HEK293 (cell line): ENCODE data around the gene DENND11.

Source experiments
- GLIS1 ChIP-seq: fragments of 450-650 bp; formaldehyde crosslinking; IDR thresholded peaks from 2 replicates; pipeline ENCODE4 v1.5.1; 2016; ENCODE audit warnings: missing biosample characterization, missing genetic modification characterization
- HOXA7 ChIP-seq: sonication (generic); formaldehyde crosslinking; IDR thresholded peaks from 2 replicates; pipeline ENCODE4 v1.8.1; 2022; ENCODE audit warnings: missing genetic modification reagents, borderline replicate concordance
- INSM2 ChIP-seq: fragments of 450-650 bp; formaldehyde crosslinking; IDR thresholded peaks from 2 replicates; pipeline ENCODE4 v1.5.1; 2016; ENCODE audit warnings: missing biosample characterization, missing genetic modification characterization
- KLF1 ChIP-seq: fragments of 450-650 bp; formaldehyde crosslinking; IDR thresholded peaks from 2 replicates; pipeline ENCODE4 v1.5.1; 2016; ENCODE audit warnings: missing biosample characterization, missing genetic modification characterization
- KLF10 ChIP-seq: fragments of 450-650 bp; IDR thresholded peaks from 2 replicates; pipeline ENCODE4 v1.5.1; 2018; ENCODE audit warnings: missing biosample characterization, mild to moderate bottlenecking, missing genetic modification characterization
- KLF17 ChIP-seq: fragments of 450-650 bp; formaldehyde crosslinking; IDR thresholded peaks from 2 replicates; pipeline ENCODE4 v1.5.1; 2016; ENCODE audit warnings: missing biosample characterization, missing genetic modification characterization
- KLF8 ChIP-seq: fragments of 450-650 bp; formaldehyde crosslinking; IDR thresholded peaks from 2 replicates; pipeline ENCODE4 v1.5.1; 2016; ENCODE audit warnings: missing biosample characterization, missing genetic modification characterization
- ZBTB11 ChIP-seq: fragments of 450-650 bp; formaldehyde crosslinking; conservative IDR thresholded peaks from 2 replicates; pipeline ENCODE4 v1.5.1; 2016; ENCODE audit warnings: low read depth, missing biosample characterization, missing genetic modification characterization
- ZEB2 ChIP-seq: fragments of 450-650 bp; formaldehyde crosslinking; IDR thresholded peaks from 2 replicates; pipeline ENCODE4 v1.5.1; 2016; ENCODE audit warnings: missing biosample characterization, missing genetic modification characterization
- ZFP3 ChIP-seq: fragments of 450-650 bp; formaldehyde crosslinking; IDR thresholded peaks from 2 replicates; pipeline ENCODE4 v1.5.1; 2016; ENCODE audit warnings: low read depth, missing biosample characterization, missing genetic modification characterization
- ZFP41 ChIP-seq: fragments of 450-650 bp; formaldehyde crosslinking; IDR thresholded peaks from 2 replicates; pipeline ENCODE4 v1.5.1; 2016; ENCODE audit warnings: missing biosample characterization, missing genetic modification characterization, borderline replicate concordance
- ZNF157 ChIP-seq: fragments of 450-650 bp; formaldehyde crosslinking; IDR thresholded peaks from 2 replicates; pipeline ENCODE4 v1.5.1; 2016; ENCODE audit warnings: missing biosample characterization, missing genetic modification characterization
- ZNF175 ChIP-seq: fragments of 450-650 bp; formaldehyde crosslinking; IDR thresholded peaks from 2 replicates; pipeline ENCODE4 v1.5.1; 2016; ENCODE audit warnings: missing biosample characterization, missing genetic modification characterization
- ZNF184 ChIP-seq: fragments of 450-650 bp; IDR thresholded peaks from 2 replicates; pipeline ENCODE4 v1.5.1; 2018; ENCODE audit warnings: missing biosample characterization, mild to moderate bottlenecking, missing genetic modification characterization
- ZNF202 ChIP-seq: fragments of 450-650 bp; formaldehyde crosslinking; IDR thresholded peaks from 2 replicates; pipeline ENCODE4 v1.5.1; 2016; ENCODE audit warnings: missing biosample characterization, missing genetic modification characterization, borderline replicate concordance
- ZNF280C ChIP-seq: fragments of 450-650 bp; formaldehyde crosslinking; IDR thresholded peaks from 2 replicates; pipeline ENCODE4 v1.5.1; 2016; ENCODE audit warnings: missing biosample characterization, missing genetic modification characterization
- ZNF48 ChIP-seq: fragments of 450-650 bp; formaldehyde crosslinking; IDR thresholded peaks from 2 replicates; pipeline ENCODE4 v1.5.1; 2016; ENCODE audit warnings: missing biosample characterization, missing genetic modification characterization
- ZNF488 ChIP-seq: fragments of 450-650 bp; formaldehyde crosslinking; IDR thresholded peaks from 2 replicates; pipeline ENCODE4 v1.5.1; 2016; ENCODE audit warnings: missing biosample characterization, missing genetic modification characterization
- ZNF510 ChIP-seq: fragments of 450-650 bp; formaldehyde crosslinking; IDR thresholded peaks from 2 replicates; pipeline ENCODE4 v1.5.1; 2018; ENCODE audit warnings: mild to moderate bottlenecking, missing genetic modification characterization, missing biosample characterization; ENCODE audit not compliant: insufficient replicate concordance
- ZNF518A ChIP-seq: fragments of 450-650 bp; formaldehyde crosslinking; conservative IDR thresholded peaks from 2 replicates; pipeline ENCODE4 v1.5.1; 2016; ENCODE audit warnings: low read depth, missing biosample characterization, missing genetic modification characterization
- ZNF530 ChIP-seq: fragments of 450-650 bp; formaldehyde crosslinking; IDR thresholded peaks from 2 replicates; pipeline ENCODE4 v1.5.1; 2016; ENCODE audit warnings: low read depth, missing biosample characterization, missing genetic modification characterization
- ZNF548 ChIP-seq: fragments of 450-650 bp; formaldehyde crosslinking; IDR thresholded peaks from 2 replicates; pipeline ENCODE4 v1.5.1; 2016; ENCODE audit warnings: missing biosample characterization, missing genetic modification characterization
- ZNF707 ChIP-seq: fragments of 450-650 bp; formaldehyde crosslinking; IDR thresholded peaks from 2 replicates; pipeline ENCODE4 v1.5.1; 2016; ENCODE audit warnings: missing biosample characterization, missing genetic modification characterization
- ZNF747 ChIP-seq: fragments of 450-650 bp; formaldehyde crosslinking; IDR thresholded peaks from 2 replicates; pipeline ENCODE4 v1.5.1; 2016; ENCODE audit warnings: missing biosample characterization, missing genetic modification characterization
- ZNF768 ChIP-seq: fragments of 450-650 bp; formaldehyde crosslinking; IDR thresholded peaks from 2 replicates; pipeline ENCODE4 v1.5.1; 2018; ENCODE audit warnings: missing biosample characterization, mild to moderate bottlenecking, missing genetic modification characterization

DENND11 gene

GRCh38 chr7:141737836-141738591 is 36.0 kb upstream of the DENND11 start, which contains the start of gene SSBP1 (continued):
- peak; percentile 75; the same call in 1 of the 2 replicates for TF ChIP-seq KLF10
- TF ChIP-seq ZNF48 (tag by site-specific recombination) = no peak
- no peak for TF ChIP-seq ZNF488
- TF ChIP-seq ZEB2 (tag by site-specific recombination) = peak; percentile 92
- no peak for TF ChIP-seq ZFP41 (tag by site-specific recombination)
- TF ChIP-seq ZNF548 (tag by site-specific recombination) = peak; percentile 57
- TF ChIP-seq ZNF530 (tag by site-specific recombination) = no peak
- no peak for TF ChIP-seq HOXA7 (CRISPR knock-in tag)
- peak; percentile 10 for TF ChIP-seq ZNF510 (tag by site-specific recombination)
- no peak for TF ChIP-seq ZNF280C (tag by site-specific recombination)
- no peak for TF ChIP-seq ZNF747 (tag by site-specific recombination)
- TF ChIP-seq ZNF175 (tag by site-specific recombination) = no peak
- peak; percentile 48 for TF ChIP-seq GLIS1
- TF ChIP-seq ZNF184 (tag by site-specific recombination) = peak; percentile 89
- TF ChIP-seq ZNF202 (tag by site-specific recombination) = no peak
- TF ChIP-seq ZBTB11 (tag by site-specific recombination) = peak; percentile 99
- TF ChIP-seq INSM2 (tag by site-specific recombination) = peak; percentile 77
- TF ChIP-seq ZNF768 (tag by site-specific recombination) = no peak
- peak; percentile 46 for TF ChIP-seq KLF1
- TF ChIP-seq ZNF518A (tag by site-specific recombination) = peak; percentile 99
- no peak for TF ChIP-seq ZNF157
- TF ChIP-seq KLF8 (tag by site-specific recombination) = peak; percentile 94
- TF ChIP-seq ZNF707 (tag by site-specific recombination) = no peak
- TF ChIP-seq KLF17 (tag by site-specific recombination) = peak; percentile 93
- no peak for TF ChIP-seq ZFP3 (tag by site-specific recombination)
